WI38 (cell line): Measurements from ENCODE around the gene NTRK2.

ENCODE experiments used
- H3K4me3 ChIP-seq: 2 replicates; pipeline ENCODE4 v1.5.1; 2011; ENCODE audit warnings: low read depth, mild to moderate bottlenecking, control low read depth, low read length
- CTCF ChIP-seq: IDR thresholded peaks from 2 replicates; pipeline ENCODE4 v1.5.1; 2012; ENCODE audit warnings: low read depth, mild to moderate bottlenecking, control low read depth, low read length

The NTRK2 gene

GRCh38 chr9:85053206-85053786, 383.8 kb downstream of the NTRK2 start:
- TF ChIP-seq CTCF: no peak

GRCh38 chr9:85054017-85054416, 384.5 kb downstream of the NTRK2 start:
- TF ChIP-seq CTCF: no peak
- H3K4me3 ChIP-seq: no peak overlapping the region

More at GRCh38 chr9:85053206-85053786, 383.8 kb downstream of the NTRK2 start:
- H3K4me3 ChIP-seq: no peak overlapping the region

GRCh38 chr9:85055506-85056202, 386.1 kb downstream of the NTRK2 start:
- TF ChIP-seq CTCF: no peak
- H3K4me3 ChIP-seq: no peak overlapping the region

- TF ChIP-seq CTCF: no peak
- H3K4me3 ChIP-seq: no peak overlapping the region
These were observed 386.7 kb downstream of the NTRK2 start for GRCh38 chr9:85056203-85056572.

- no peak overlapping the region for H3K4me3 ChIP-seq
- no peak for TF ChIP-seq CTCF
These were observed 392.4 kb downstream of the NTRK2 start for GRCh38 chr9:85061969-85062368.

- no peak for TF ChIP-seq CTCF
These were observed 393.0 kb downstream of the NTRK2 start for GRCh38 chr9:85062385-85063022.

GRCh38 chr9:85064811-85065371, 395.4 kb downstream of the NTRK2 start:
- no peak overlapping the region for H3K4me3 ChIP-seq
- TF ChIP-seq CTCF: no peak

More at GRCh38 chr9:85062385-85063022, 393.0 kb downstream of the NTRK2 start:
- H3K4me3 ChIP-seq: no peak overlapping the region
